Measurements from ENCODE around the gene SGSH. TPM values are rescaled to one million over a fixed set of nuclear protein-coding genes. Genes with fewer than 3 reads are reported as not detected.
A peak's percentile ranks its signal among the peaks of the same experiment; 100 is the strongest.
"Not testable (repeated sequence)": the region's sequence is repeated elsewhere in the genome, so short reads cannot be mapped to it uniquely, and the experiment has no call there.

The SGSH gene
- total RNA-seq, 1 experiment from 2014 or later, result 28.8 TPM

GRCh38 chr17:80256034-80256350, 35.9 kb upstream of the SGSH start:
- DNase-seq (ENCODE audit: low read depth), result no peak
- in situ Hi-C loops (cut with HindIII; ENCODE audit: low pct_unique_long_range_greater_than_20kb, low sequenced_read_pairs), result no loop called here

GRCh38 chr17:80254396-80255251, 34.5 kb upstream of the SGSH start:
- in situ Hi-C loops (cut with HindIII; ENCODE audit: low pct_unique_long_range_greater_than_20kb, low sequenced_read_pairs), result no loop called here
- peak; percentile 97 for DNase-seq (ENCODE audit: low read depth)

- peak; percentile 30 for DNase-seq (ENCODE audit: low read depth)
- in situ Hi-C loops (cut with HindIII; ENCODE audit: low pct_unique_long_range_greater_than_20kb, low sequenced_read_pairs), result no loop called here
These were observed 33.7 kb upstream of the SGSH start for GRCh38 chr17:80253631-80254395.

- in situ Hi-C loops (cut with HindIII; ENCODE audit: low pct_unique_long_range_greater_than_20kb, low sequenced_read_pairs), result no loop called here
- DNase-seq (ENCODE audit: low read depth), result no peak
These were observed 32.7 kb upstream of the SGSH start for GRCh38 chr17:80252871-80253270.

GRCh38 chr17:80251966-80252365, 31.8 kb upstream of the SGSH start:
- in situ Hi-C loops (cut with HindIII; ENCODE audit: low pct_unique_long_range_greater_than_20kb, low sequenced_read_pairs), result no loop called here

GRCh38 chr17:80248894-80249710, 29.0 kb upstream of the SGSH start:
- DNase-seq (ENCODE audit: low read depth), result no peak
- in situ Hi-C loops (cut with HindIII; ENCODE audit: low pct_unique_long_range_greater_than_20kb, low sequenced_read_pairs), result no loop called here

More at GRCh38 chr17:80251966-80252365, 31.8 kb upstream of the SGSH start:
- no peak for DNase-seq (ENCODE audit: low read depth)

- in situ Hi-C loops (cut with HindIII; ENCODE audit: low pct_unique_long_range_greater_than_20kb, low sequenced_read_pairs), result no loop called here
These were observed 28.1 kb upstream of the SGSH start for GRCh38 chr17:80248001-80248893.

GRCh38 chr17:80247561-80247960, 27.4 kb upstream of the SGSH start:
- no peak for DNase-seq (ENCODE audit: low read depth)
- in situ Hi-C loops (cut with HindIII; ENCODE audit: low pct_unique_long_range_greater_than_20kb, low sequenced_read_pairs), result no loop called here

More at GRCh38 chr17:80248001-80248893, 28.1 kb upstream of the SGSH start:
- DNase-seq (ENCODE audit: low read depth), result no peak

GRCh38 chr17:80246726-80247125, 26.6 kb upstream of the SGSH start:
- no peak for DNase-seq (ENCODE audit: low read depth)
- in situ Hi-C loops (cut with HindIII; ENCODE audit: low pct_unique_long_range_greater_than_20kb, low sequenced_read_pairs), result no loop called here

- in situ Hi-C loops (cut with HindIII; ENCODE audit: low pct_unique_long_range_greater_than_20kb, low sequenced_read_pairs), result no loop called here
- no peak for DNase-seq (ENCODE audit: low read depth)
These were observed 26.1 kb upstream of the SGSH start for GRCh38 chr17:80246266-80246681.

GRCh38 chr17:80245566-80246265, 25.6 kb upstream of the SGSH start:
- DNase-seq (ENCODE audit: low read depth), result peak; percentile 35
- in situ Hi-C loops (cut with HindIII; ENCODE audit: low pct_unique_long_range_greater_than_20kb, low sequenced_read_pairs), result no loop called here

- DNase-seq (ENCODE audit: low read depth), result no peak
- in situ Hi-C loops (cut with HindIII; ENCODE audit: low pct_unique_long_range_greater_than_20kb, low sequenced_read_pairs), result no loop called here
These were observed 24.9 kb upstream of the SGSH start for GRCh38 chr17:80244871-80245509.

GRCh38 chr17:80244448-80244847, 24.3 kb upstream of the SGSH start:
- in situ Hi-C loops (cut with HindIII; ENCODE audit: low pct_unique_long_range_greater_than_20kb, low sequenced_read_pairs); DNase-seq (ENCODE audit: low read depth): not testable (repeated sequence)

GRCh38 chr17:80243526-80244433, 23.6 kb upstream of the SGSH start:
- in situ Hi-C loops (cut with HindIII; ENCODE audit: low pct_unique_long_range_greater_than_20kb, low sequenced_read_pairs), result no loop called here
- no peak for DNase-seq (ENCODE audit: low read depth)

GRCh38 chr17:80242505-80242904, 22.4 kb upstream of the SGSH start:
- DNase-seq (ENCODE audit: low read depth), result no peak
- in situ Hi-C loops (cut with HindIII; ENCODE audit: low pct_unique_long_range_greater_than_20kb, low sequenced_read_pairs), result no loop called here

GRCh38 chr17:80237386-80237785, 17.3 kb upstream of the SGSH start:
- in situ Hi-C loops (cut with HindIII; ENCODE audit: low pct_unique_long_range_greater_than_20kb, low sequenced_read_pairs), result no loop called here
- DNase-seq (ENCODE audit: low read depth), result no peak

All from Caki2 (cell line).